Liver (tissue), 3 donors: Measurements from ENCODE around the gene MSMO1.

Source experiments
- GABPA ChIP-seq, 2 donors: IDR thresholded peaks in 1 of 2; conservative IDR thresholded peaks in 1 of 2; 2 replicates each; pipeline ENCODE4 v1.6.1; 2016; ENCODE audit warnings: antibody characterized with exemption in 2 of 2, mild to moderate bottlenecking in 1 of 2, moderate library complexity in 1 of 2
- NR2F2 ChIP-seq: IDR thresholded peaks from 2 replicates; pipeline ENCODE4 v1.6.1; 2016; ENCODE audit warnings: antibody characterized with exemption
- TAF1 ChIP-seq: conservative IDR thresholded peaks from 2 replicates; pipeline ENCODE4 v1.6.1; 2016; ENCODE audit warnings: antibody characterized with exemption, mild to moderate bottlenecking
- TF ChIP-seq, protein P1 (sequence below): fragments of 150-350 bp; IDR thresholded peaks from 2 replicates; pipeline ENCODE4 v1.5.1; 2017; ENCODE audit warnings: improper control_type of control experiment, low read depth, low read length; ENCODE audit not compliant: missing input control
- TF ChIP-seq, protein P2 (sequence below): IDR thresholded peaks from 2 replicates; pipeline ENCODE4 v1.6.1; 2016; ENCODE audit warnings: antibody characterized with exemption
- TF ChIP-seq, protein P3 (sequence below): IDR thresholded peaks from 2 replicates; pipeline ENCODE4 v1.6.1; 2016; ENCODE audit warnings: antibody characterized with exemption
- donor health status: healthy.
- donor health status: healthy.

DNA sequence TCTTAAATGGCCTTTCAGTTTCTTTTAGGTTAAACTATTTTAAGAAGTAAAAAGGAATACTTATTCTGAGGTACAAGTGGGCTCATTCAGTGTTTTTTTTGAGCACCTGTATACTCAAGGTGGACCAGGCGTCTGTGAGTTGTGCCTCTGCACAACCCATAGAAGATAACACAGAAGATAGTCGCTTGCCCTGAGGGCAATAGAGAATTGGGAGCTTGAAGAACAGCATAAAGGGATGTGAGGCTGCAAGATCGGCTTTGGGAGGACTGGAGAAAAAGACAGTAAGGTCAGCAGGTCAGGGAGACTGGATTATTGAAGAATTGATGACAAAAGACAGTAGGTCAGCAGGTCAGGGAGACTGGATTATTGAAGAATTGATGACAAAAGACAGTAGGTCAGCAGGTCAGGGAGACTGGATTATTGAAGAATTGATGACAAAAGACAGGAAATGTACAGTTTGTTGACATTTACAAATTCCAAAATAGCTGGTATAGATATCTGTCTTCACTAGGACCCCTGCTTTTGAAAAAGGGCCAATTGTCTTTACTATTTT lies 54.4 kb downstream of the MSMO1 start:
- TF ChIP-seq, protein P1, sequence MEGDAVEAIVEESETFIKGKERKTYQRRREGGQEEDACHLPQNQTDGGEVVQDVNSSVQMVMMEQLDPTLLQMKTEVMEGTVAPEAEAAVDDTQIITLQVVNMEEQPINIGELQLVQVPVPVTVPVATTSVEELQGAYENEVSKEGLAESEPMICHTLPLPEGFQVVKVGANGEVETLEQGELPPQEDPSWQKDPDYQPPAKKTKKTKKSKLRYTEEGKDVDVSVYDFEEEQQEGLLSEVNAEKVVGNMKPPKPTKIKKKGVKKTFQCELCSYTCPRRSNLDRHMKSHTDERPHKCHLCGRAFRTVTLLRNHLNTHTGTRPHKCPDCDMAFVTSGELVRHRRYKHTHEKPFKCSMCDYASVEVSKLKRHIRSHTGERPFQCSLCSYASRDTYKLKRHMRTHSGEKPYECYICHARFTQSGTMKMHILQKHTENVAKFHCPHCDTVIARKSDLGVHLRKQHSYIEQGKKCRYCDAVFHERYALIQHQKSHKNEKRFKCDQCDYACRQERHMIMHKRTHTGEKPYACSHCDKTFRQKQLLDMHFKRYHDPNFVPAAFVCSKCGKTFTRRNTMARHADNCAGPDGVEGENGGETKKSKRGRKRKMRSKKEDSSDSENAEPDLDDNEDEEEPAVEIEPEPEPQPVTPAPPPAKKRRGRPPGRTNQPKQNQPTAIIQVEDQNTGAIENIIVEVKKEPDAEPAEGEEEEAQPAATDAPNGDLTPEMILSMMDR = no peak
- TF ChIP-seq NR2F2 = no peak
- TF ChIP-seq GABPA (IDR thresholded peaks at IDR 0.05 in 1 of 2, conservative IDR thresholded peaks at IDR 0.05 in 1 of 2) = no peak
- TF ChIP-seq, protein P2, sequence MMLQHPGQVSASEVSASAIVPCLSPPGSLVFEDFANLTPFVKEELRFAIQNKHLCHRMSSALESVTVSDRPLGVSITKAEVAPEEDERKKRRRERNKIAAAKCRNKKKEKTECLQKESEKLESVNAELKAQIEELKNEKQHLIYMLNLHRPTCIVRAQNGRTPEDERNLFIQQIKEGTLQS = no peak
- TF ChIP-seq, protein P3, sequence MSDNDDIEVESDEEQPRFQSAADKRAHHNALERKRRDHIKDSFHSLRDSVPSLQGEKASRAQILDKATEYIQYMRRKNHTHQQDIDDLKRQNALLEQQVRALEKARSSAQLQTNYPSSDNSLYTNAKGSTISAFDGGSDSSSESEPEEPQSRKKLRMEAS = no peak
- no peak for TF ChIP-seq TAF1
